ENCODE measurements around the gene OR52B2.
"Not testable (repeated sequence)": the region's sequence is repeated elsewhere in the genome, so short reads cannot be mapped to it uniquely, and the experiment has no call there.

The OR52B2 gene

DNA sequence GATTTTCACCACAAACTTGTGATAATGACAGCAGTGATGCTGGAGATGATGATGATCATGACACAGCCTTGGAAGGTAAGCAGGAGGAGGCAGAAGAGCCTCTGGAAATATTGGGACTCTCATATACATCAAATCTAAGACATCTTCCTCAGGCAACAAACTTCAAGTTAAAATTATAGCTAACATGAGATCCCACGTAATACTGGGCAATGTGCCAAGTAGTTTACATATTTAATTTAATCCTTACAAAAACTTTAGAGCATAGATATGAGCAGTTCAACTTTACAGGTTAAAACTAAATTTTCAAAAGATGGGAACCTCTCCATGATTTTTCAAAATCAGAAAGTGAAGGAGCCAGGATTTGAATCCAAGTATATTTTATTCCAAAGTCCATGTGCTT is 19.0 kb downstream of the OR52B2 start:
- no peak for DNase-seq

DNA sequence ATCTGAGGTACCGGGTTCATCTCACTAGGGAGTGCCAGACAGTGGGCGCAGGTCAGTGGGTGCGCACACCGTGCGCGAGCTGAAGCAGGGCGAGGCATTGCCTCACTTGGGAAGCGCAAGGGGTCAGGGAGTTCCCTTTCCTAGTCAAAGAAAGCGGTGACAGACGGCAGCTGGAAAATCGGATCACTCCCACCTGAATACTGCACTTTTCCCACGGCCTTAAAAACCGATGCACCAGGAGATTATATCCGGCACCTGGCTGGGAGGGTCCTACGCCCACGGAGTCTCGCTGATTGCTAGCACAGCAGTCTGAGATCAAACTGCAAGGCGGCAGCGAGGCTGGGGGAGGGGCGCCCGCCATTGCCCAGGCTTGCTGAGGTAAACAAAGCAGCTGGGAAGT is 26.4 kb downstream of the OR52B2 start:
- not testable (repeated sequence) for DNase-seq

DNA sequence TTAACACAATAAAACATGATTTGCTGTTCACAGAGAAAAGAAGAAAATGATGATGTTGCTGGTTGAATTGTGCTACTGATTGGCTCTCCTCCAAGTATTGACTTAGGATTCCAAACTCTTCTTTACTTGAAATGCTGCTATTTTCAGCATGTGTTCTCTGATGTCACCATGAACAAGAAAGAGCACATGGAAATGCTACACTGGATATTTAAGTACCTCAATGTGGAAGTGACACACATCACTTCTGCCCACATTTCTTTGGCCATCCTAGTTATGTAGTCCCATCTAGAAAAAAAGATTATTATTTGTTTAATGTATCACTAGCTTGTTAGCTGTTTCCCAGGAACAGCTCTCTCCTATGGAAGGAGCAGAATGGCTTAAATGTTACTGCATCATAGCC is 27.2 kb downstream of the OR52B2 start:
- DNase-seq, result no peak

DNA sequence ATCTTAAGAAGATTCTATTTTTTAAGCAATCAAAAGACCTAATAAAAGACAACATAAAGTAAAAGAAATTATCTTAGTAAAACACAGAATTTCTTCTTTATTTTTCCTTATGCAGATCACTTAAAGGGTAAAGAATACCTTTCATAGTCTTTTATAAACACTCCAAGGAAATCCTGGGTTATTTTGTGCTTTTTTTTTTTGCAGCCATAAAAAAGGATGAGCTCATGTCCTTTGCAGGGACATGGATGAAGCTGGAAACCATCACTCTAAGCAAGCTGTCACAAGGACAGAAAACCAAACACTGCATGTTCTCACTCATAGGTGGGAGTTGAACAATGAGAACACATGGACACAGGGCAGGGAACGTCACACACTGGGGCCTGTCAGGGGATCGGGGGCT is 34.2 kb downstream of the OR52B2 start:
- DNase-seq, result not testable (repeated sequence)

DNA sequence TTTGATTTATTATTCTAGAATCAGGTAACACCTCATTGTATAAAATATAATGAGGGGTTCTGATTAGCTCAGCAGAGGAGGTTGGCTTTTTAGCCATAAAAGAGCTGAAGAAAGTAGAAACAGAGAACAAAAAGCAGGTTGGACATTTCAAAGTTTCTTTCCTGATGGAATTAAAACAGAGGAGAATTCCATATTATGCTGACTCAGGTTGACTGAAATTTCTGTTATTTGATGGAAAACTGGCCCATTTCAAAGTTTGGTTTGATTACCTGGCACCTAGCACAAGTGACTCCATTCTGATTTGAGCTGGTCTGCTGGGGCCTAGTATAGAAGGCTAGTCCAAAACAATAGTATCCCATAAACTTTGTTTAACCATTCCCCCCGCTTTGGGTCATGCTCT is 37.7 kb downstream of the OR52B2 start:
- no peak for DNase-seq

DNA sequence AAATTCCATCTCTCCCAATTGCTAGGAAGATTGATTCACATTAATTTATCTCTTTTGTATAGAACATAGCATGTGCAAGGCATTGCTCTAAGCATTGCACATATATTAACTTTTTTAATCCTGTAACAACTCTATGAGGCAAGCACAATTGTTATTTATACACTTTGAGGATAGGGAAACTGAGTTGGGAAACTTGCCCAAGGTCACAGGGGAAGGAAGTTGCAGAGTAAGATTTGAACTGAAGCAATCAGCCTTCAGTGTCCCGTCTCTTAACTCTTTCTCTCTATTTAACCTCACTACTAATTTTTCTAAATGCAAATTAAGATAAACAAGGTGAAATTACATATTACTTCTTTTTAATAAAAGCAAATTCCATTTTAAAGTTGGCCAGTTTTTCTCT is 40.5 kb downstream of the OR52B2 start:
- no peak for DNase-seq

DNA sequence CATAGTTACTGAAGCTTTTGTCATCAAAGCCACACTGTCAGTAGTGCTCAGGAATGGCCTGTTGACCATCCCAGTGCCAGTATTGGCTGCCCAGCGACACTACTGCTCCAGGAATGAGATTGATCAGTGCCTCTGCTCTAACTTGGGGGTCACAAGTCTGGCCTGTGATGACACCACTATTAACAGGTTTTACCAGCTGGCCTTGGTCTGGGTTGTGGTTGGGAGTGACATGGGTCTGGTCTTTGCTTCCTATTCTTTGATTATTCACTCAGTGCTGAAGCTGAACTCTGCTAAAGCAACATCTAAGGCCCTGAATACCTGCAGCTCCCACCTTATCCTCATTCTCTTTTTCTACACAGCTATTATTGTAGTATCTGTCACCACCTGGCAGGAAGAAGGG is 41.1 kb downstream of the OR52B2 start:
- DNase-seq, result no peak

DNA sequence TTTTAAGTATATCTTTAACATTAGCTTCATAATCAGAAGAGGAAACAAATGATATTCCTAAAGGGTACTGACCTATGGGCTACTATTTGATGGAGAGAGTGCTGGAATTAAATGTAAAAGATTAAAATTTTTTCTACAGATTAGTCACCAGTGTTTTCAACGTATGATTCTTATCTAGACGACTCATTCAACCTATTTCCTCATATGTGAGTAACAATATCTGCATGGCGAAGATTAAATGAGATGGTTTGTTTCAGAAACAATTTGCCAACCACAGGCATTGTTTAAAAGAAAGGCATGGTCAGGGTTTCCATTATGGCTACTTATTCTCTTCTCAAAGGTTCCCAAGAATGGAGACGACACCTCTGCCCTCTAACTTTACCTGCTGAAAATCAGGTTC is 42.2 kb downstream of the OR52B2 start:
- no peak for DNase-seq

DNA sequence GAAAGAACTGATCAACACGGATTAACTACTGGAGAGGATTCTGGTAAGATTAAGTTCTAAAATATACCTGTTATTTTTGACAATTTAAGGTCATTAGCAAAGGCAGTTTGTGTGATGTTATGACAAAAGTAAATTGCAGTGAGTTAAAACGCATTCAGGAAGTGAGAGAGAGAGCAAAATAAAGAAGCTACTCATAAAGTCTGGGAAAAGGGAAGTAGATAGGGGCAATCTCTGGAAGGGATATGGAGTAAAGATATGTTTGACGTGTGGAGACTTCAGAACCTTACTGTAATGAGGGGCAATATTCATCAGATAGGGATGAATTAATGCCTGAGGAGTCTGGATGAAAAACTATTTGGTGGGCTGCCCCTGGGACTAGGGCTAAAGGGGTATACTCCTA is 45.9 kb downstream of the OR52B2 start:
- DNase-seq, result no peak

All from activated T-cell treated with anti-CD3 and anti-CD28 coated beads for 4 hours (primary cell).